Fibroblast of villous mesenchyme (primary cell): Measurements from ENCODE around the gene TSPO. TPM values are rescaled to one million over a fixed set of nuclear protein-coding genes. Genes with fewer than 3 reads are reported as not detected.

ENCODE experiments used
- DNase-seq: peaks from one replicate; pipeline ENCODE4 v3.0.0-alpha.2; 2010; ENCODE audit warnings: low read depth
- H3K4me3 ChIP-seq: 2 replicates; pipeline ENCODE4 v1.5.1; 2011; ENCODE audit warnings: low read depth, mild to moderate bottlenecking, low read length
- CTCF ChIP-seq: IDR thresholded peaks from 2 replicates; pipeline ENCODE4 v1.5.1; 2012; ENCODE audit warnings: low read depth, mild to moderate bottlenecking, low read length; ENCODE audit not compliant: insufficient read depth
- total RNA-seq: library from RNA; depleted of rRNA; stranded (reverse); fragments of >200 nt; gene quantifications from 2 replicates; pipeline ENCODE4 v1.2.3, GENCODE V29; 2012

Gene TSPO
- total RNA-seq, 1 donor: 177 TPM

- no peak for TF ChIP-seq CTCF
- H3K4me3 ChIP-seq: no peak overlapping the region
- DNase-seq: no peak
Measured at GRCh38 chr22:43198936-43199335, 47.6 kb downstream of the TSPO start.

GRCh38 chr22:43199541-43199940 lies 48.2 kb downstream of the TSPO start:
- TF ChIP-seq CTCF: no peak

GRCh38 chr22:43200031-43200430 lies 48.7 kb downstream of the TSPO start:
- no peak overlapping the region for H3K4me3 ChIP-seq
- TF ChIP-seq CTCF: no peak
- DNase-seq: no peak

More at GRCh38 chr22:43199541-43199940, 48.2 kb downstream of the TSPO start:
- DNase-seq: no peak
- H3K4me3 ChIP-seq: no peak overlapping the region

- DNase-seq: no peak
- H3K4me3 ChIP-seq: no peak overlapping the region
- TF ChIP-seq CTCF: no peak
Measured at GRCh38 chr22:43200555-43200954, 49.2 kb downstream of the TSPO start.

DNA sequence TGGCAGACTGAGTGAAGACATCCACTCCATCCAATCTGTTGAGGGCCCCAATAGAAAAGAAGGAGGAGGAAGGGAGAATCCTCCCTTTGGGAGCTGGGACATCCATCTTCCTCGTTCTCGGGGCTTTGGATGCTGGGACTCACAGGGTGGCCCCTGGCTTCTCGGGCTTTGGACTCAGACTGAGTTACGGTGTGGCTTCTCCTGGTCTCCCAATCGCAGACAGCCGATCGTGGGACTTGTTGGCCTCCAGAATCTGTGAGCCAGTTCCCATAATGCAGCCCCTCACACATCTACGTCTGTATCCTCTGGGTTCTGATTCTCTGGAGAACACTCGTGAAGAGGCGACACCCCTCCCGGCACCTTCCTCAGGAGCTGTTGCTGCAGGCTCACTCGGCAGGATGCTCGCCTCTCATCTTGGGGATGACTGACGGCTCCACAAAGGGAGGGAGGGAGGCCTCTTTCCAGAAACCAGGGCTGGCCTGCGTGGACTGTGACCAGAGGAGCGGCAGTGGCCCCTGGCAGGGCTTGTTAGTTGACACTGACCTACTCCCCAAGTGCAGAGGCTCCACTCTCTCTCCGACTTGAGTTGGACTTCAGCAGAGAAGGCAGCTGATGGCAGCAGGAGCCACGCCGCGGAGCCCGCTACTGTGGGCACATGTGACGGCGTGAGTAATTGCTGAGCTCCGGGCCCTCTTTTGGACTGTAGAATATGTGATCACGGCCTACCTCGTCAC lies 50.3 kb downstream of the TSPO start:
- H3K4me3 ChIP-seq: no peak overlapping the region
- TF ChIP-seq CTCF: no peak
- no peak for DNase-seq

DNA sequence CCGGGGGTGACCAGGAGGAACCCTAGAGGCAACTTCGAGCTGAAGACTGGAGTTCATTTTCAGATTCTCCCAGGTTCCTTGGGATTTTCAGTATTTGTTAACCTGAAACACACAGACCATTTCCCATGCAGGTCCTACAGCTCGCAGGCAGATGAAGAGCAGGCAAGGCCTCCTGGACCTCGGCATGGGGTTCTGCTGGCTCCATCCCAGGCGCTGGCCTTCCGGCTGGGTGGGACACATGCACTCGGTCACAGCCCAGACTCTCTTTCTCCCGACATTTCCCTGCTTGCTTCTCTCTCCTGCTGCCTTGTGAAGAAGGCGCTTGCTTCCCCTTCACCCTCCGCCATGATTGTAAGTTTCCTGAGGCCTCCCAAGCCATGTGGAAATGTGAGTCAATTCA lies 51.0 kb downstream of the TSPO start:
- TF ChIP-seq CTCF: no peak
- no peak overlapping the region for H3K4me3 ChIP-seq
- DNase-seq: no peak
